ENCODE results near the gene EEF1B2. TPM values are rescaled to one million over a fixed set of nuclear protein-coding genes. Genes with fewer than 3 reads are reported as not detected.

Gene EEF1B2
- total and polyA plus RNA-seq, 2 experiments from 2014 or later = 305 to 673 TPM

DNA sequence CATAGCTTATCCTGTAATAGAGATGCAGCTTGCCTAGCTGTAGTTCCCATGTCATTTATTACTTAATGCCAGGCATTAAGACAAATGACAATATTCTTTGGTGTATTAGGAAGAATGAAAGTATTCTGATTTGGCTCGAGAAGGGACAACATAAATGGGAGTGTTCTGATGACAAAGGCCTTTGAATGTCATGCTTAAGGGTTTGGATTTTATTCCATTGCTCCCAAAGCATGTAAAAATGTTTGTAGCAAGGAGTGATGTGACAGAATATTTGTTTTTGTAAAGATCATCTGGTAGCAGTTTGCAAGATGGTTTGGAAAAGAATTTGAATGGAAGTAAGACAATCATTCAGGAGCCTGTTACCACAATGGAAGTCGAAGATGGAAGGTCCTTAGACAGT lies 30.4 kb downstream of the EEF1B2 start:
- no peaks in the 10 kb centered on the region for H3K36me3 Mint-ChIP-seq (ENCODE audit: low read depth)
- ATAC-seq (no peak), DNase-seq (ENCODE audit: low spot score) (no peak)
- H3K4me1 Mint-ChIP-seq = peaks cover 7% of the 10 kb centered on the region; the same call in 2 of the 3 replicates
- no peak overlapping the region for H3K27ac ChIP-seq (ENCODE audit: low read depth)
- no peaks in the 10 kb centered on the region for H3K79me2 ChIP-seq (replicated peaks; ENCODE audit: insufficient read depth)
- no peak overlapping the region for H3K4me3 ChIP-seq
- H3K36me3 ChIP-seq (ENCODE audit: insufficient read depth) = no peaks in the 10 kb centered on the region
- H3K27me3 Mint-ChIP-seq (ENCODE audit: insufficient read depth, low read depth, poor library complexity) = no peaks in the 10 kb centered on the region
- no peak overlapping the region for H3K4me3 Mint-ChIP-seq
- H3K27me3 ChIP-seq (ENCODE audit: insufficient read depth) = no peaks in the 10 kb centered on the region
- H3F3A ChIP-seq (replicated peaks; ENCODE audit: low read depth) = no peaks in the 10 kb centered on the region
- H3K9me2 ChIP-seq (ENCODE audit: insufficient read depth) = no peaks in the 10 kb centered on the region
- no peak overlapping the region for H3K27ac Mint-ChIP-seq
- H3K9me3 Mint-ChIP-seq = no peaks in the 10 kb centered on the region
- no peak overlapping the region for H3K4me2 ChIP-seq
- H4K20me1 ChIP-seq (replicated peaks; ENCODE audit: insufficient read depth) = no peaks in the 10 kb centered on the region
- TF ChIP-seq ZNF114 (CRISPR knock-in tag; IDR thresholded peaks at IDR 0.05) (no peak), EZH2phosphoT487 (IDR thresholded peaks at IDR 0.05; ENCODE audit: unreplicated experiment) (no peak), NANOG (IDR thresholded peaks at IDR 0.05; ENCODE audit: borderline replicate concordance) (no peak), POLR2AphosphoS5 (IDR thresholded peaks at IDR 0.05; ENCODE audit: low read depth) (no peak), CREB1 (CRISPR knock-in tag; IDR thresholded peaks at IDR 0.05; ENCODE audit: low read depth) (no peak), STAT1 (IDR thresholded peaks at IDR 0.05; ENCODE audit: unreplicated experiment) (no peak)
- TF ChIP-seq, protein P1, sequence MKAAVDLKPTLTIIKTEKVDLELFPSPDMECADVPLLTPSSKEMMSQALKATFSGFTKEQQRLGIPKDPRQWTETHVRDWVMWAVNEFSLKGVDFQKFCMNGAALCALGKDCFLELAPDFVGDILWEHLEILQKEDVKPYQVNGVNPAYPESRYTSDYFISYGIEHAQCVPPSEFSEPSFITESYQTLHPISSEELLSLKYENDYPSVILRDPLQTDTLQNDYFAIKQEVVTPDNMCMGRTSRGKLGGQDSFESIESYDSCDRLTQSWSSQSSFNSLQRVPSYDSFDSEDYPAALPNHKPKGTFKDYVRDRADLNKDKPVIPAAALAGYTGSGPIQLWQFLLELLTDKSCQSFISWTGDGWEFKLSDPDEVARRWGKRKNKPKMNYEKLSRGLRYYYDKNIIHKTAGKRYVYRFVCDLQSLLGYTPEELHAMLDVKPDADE (IDR thresholded peaks at IDR 0.05) = no peak
- TF ChIP-seq, protein P2, sequence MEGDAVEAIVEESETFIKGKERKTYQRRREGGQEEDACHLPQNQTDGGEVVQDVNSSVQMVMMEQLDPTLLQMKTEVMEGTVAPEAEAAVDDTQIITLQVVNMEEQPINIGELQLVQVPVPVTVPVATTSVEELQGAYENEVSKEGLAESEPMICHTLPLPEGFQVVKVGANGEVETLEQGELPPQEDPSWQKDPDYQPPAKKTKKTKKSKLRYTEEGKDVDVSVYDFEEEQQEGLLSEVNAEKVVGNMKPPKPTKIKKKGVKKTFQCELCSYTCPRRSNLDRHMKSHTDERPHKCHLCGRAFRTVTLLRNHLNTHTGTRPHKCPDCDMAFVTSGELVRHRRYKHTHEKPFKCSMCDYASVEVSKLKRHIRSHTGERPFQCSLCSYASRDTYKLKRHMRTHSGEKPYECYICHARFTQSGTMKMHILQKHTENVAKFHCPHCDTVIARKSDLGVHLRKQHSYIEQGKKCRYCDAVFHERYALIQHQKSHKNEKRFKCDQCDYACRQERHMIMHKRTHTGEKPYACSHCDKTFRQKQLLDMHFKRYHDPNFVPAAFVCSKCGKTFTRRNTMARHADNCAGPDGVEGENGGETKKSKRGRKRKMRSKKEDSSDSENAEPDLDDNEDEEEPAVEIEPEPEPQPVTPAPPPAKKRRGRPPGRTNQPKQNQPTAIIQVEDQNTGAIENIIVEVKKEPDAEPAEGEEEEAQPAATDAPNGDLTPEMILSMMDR (conservative IDR thresholded peaks at IDR 0.05; ENCODE audit: low read depth in 2 of 2) = no peak
- peaks cover 12% of the 10 kb centered on the region for H3K4me1 ChIP-seq (ENCODE audit: insufficient read depth)
- H2AFZ ChIP-seq = no peak overlapping the region

DNA sequence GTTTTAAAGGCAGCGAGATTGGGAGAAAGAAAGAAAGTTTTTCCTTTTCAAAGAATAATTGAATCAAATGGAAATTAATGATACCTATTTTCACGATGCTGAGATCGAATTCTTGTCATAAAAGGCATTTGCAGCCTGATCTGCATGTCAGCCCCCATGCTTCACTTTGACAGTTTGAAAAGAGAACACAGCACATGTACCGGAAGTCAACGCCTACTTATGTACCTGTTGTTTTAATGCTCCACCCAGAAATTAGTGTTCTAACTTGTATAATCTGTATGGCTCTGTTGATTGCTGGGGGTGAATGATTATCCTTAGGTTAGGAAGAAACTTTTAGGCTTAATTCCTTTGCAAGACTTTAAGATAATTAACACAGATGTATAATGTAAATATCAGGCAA lies 31.0 kb downstream of the EEF1B2 start:
- H3F3A ChIP-seq (replicated peaks; ENCODE audit: low read depth) = no peaks in the 10 kb centered on the region
- H3K9me2 ChIP-seq (ENCODE audit: insufficient read depth) = no peaks in the 10 kb centered on the region
- no peaks in the 10 kb centered on the region for H3K27me3 ChIP-seq (ENCODE audit: insufficient read depth)
- no peak for ATAC-seq
- H3K27ac ChIP-seq (ENCODE audit: low read depth) = no peak overlapping the region
- no peaks in the 10 kb centered on the region for H3K9me3 Mint-ChIP-seq
- no peaks in the 10 kb centered on the region for H3K27me3 Mint-ChIP-seq (ENCODE audit: insufficient read depth, low read depth, poor library complexity)
- DNase-seq (ENCODE audit: low spot score) = no peak
- H3K79me2 ChIP-seq (replicated peaks; ENCODE audit: insufficient read depth) = no peaks in the 10 kb centered on the region
- peaks cover 12% of the 10 kb centered on the region for H3K4me1 ChIP-seq (ENCODE audit: insufficient read depth)
- H3K36me3 ChIP-seq (ENCODE audit: insufficient read depth) = no peaks in the 10 kb centered on the region
- no peak overlapping the region for H3K27ac Mint-ChIP-seq
- H2AFZ ChIP-seq = no peak overlapping the region
- TF ChIP-seq CREB1 (CRISPR knock-in tag; IDR thresholded peaks at IDR 0.05; ENCODE audit: low read depth) (no peak), EZH2phosphoT487 (IDR thresholded peaks at IDR 0.05; ENCODE audit: unreplicated experiment) (no peak), STAT1 (IDR thresholded peaks at IDR 0.05; ENCODE audit: unreplicated experiment) (no peak), ZNF331 (CRISPR knock-in tag; IDR thresholded peaks at IDR 0.05; ENCODE audit: low read depth) (no peak)
- TF ChIP-seq, protein P3, sequence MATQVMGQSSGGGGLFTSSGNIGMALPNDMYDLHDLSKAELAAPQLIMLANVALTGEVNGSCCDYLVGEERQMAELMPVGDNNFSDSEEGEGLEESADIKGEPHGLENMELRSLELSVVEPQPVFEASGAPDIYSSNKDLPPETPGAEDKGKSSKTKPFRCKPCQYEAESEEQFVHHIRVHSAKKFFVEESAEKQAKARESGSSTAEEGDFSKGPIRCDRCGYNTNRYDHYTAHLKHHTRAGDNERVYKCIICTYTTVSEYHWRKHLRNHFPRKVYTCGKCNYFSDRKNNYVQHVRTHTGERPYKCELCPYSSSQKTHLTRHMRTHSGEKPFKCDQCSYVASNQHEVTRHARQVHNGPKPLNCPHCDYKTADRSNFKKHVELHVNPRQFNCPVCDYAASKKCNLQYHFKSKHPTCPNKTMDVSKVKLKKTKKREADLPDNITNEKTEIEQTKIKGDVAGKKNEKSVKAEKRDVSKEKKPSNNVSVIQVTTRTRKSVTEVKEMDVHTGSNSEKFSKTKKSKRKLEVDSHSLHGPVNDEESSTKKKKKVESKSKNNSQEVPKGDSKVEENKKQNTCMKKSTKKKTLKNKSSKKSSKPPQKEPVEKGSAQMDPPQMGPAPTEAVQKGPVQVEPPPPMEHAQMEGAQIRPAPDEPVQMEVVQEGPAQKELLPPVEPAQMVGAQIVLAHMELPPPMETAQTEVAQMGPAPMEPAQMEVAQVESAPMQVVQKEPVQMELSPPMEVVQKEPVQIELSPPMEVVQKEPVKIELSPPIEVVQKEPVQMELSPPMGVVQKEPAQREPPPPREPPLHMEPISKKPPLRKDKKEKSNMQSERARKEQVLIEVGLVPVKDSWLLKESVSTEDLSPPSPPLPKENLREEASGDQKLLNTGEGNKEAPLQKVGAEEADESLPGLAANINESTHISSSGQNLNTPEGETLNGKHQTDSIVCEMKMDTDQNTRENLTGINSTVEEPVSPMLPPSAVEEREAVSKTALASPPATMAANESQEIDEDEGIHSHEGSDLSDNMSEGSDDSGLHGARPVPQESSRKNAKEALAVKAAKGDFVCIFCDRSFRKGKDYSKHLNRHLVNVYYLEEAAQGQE (IDR thresholded peaks at IDR 0.05; ENCODE audit: unreplicated experiment) = no peak
- TF ChIP-seq, protein P1 (IDR thresholded peaks at IDR 0.05) = no peak
- peaks cover 7% of the 10 kb centered on the region; the same call in 2 of the 3 replicates for H3K4me1 Mint-ChIP-seq
- no peaks in the 10 kb centered on the region for H3K36me3 Mint-ChIP-seq (ENCODE audit: low read depth)
- no peaks in the 10 kb centered on the region for H4K20me1 ChIP-seq (replicated peaks; ENCODE audit: insufficient read depth)
- no peak overlapping the region for H3K4me3 Mint-ChIP-seq
- no peak overlapping the region for H3K4me2 ChIP-seq
- no peak overlapping the region for H3K4me3 ChIP-seq

All from GM23338 (cell line).